Ectodermal cell (in vitro differentiated cells): ENCODE results near the gene GPR157.

Experiments used
- H3K27ac ChIP-seq: 2 replicates; pipeline ENCODE4 v1.7.0; 2013; ENCODE audit warnings: mild to moderate bottlenecking, low read depth, low read length; ENCODE audit not compliant: insufficient read depth, poor library complexity, severe bottlenecking
- H3K27me3 ChIP-seq: 2 replicates; pipeline ENCODE4 v1.7.0; 2013; ENCODE audit warnings: mild to moderate bottlenecking, low read length; ENCODE audit not compliant: insufficient read depth, control insufficient read depth, poor library complexity, severe bottlenecking
- H3K36me3 ChIP-seq: one replicate; pipeline ENCODE4 v1.7.0; 2013; ENCODE audit warnings: low read length; ENCODE audit not compliant: control insufficient read depth, insufficient read depth
- H3K4me1 ChIP-seq: one replicate; pipeline ENCODE4 v1.7.0; 2013; ENCODE audit warnings: low read length; ENCODE audit not compliant: control insufficient read depth, insufficient read depth
- H3K4me3 ChIP-seq: 2 replicates; pipeline ENCODE4 v1.7.0; 2013; ENCODE audit warnings: low read depth, low read length, control low read depth; ENCODE audit not compliant: insufficient read depth
- H3K9me3 ChIP-seq: 2 replicates; pipeline ENCODE4 v1.7.0; 2013; ENCODE audit warnings: mild to moderate bottlenecking, low read length, moderate library complexity; ENCODE audit not compliant: control insufficient read depth
- WGBS, 2 experiments: methylation state at CpG; one replicate each; pipeline ENCODE4 v1.1.7; 2013; ENCODE audit warnings: missing lambda C conversion rate in 2 of 2; 5-methylcytosine and 5-hydroxymethylcytosine counted together

GPR157 gene

DNA sequence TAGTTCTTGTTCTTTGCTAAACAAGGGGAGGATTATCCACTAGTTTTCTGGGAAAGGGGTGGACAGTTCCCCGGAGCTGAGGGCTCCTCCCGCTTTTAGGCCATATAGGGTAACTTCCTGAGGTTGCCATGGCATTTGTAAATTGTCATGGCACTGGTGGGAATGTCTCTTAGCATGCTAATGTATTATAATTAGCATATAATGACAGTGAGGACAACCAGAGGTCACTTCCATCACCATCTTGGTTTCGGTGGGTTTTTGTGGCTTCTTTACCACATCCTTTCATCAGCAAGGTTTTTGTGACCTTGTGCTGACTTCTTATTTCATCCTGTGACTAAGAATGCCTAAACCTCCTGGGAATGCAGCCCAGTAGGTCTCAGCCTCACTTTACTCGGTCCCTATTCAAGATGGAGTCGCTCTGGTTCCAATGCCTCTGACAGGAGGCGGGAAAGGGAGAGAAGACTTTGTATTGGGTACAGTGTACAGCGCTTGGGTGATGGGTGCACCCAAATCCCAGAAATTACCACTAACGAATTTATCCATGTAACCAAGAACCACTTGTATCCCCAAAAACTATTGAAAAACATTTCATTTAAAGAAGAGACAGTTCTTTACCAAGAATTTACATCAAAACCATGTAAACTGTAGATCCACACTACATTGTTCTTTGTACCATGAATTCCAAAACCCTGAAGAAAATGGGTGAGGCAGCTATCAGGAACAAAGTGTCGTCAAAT is 50.7 kb downstream of the GPR157 start:
- Histone ChIP-seq H3K36me3 (no peaks in the 10 kb centered on the region), H3K4me3 (no peak overlapping the region), H3K4me1 (no peaks in the 10 kb centered on the region), H3K27me3 (no peaks in the 10 kb centered on the region), H3K9me3 (no peaks in the 10 kb centered on the region), H3K27ac (no peak overlapping the region)
- 88 to 91% methylated on average over 9 of the region's 9 CpGs for WGBS, 2 experiments

DNA sequence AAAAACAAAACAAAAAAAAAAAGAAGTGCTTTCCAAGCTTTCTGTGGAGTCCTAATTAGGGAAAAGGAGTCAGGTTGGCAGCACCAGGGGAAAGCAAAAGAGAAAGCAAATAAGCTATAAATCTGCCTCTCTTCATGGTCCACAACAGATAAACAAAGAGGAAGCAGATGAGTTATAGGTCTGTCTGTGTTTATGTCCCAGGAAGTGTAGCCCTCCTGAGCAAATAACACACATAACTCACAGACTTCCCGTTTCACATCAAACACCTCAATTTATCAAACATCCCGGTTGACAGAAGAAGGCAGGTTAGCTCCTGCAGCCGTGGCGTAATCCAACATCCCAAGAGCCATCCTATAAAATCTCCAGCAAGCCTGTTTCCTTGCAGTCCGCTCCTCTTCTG is 53.9 kb downstream of the GPR157 start:
- Histone ChIP-seq H3K27ac (no peak overlapping the region), H3K9me3 (no peaks in the 10 kb centered on the region), H3K36me3 (no peaks in the 10 kb centered on the region), H3K27me3 (no peaks in the 10 kb centered on the region), H3K4me3 (no peak overlapping the region), H3K4me1 (no peaks in the 10 kb centered on the region)
- WGBS, 2 experiments, result 90 to 92% methylated on average over 5 of the region's 5 CpGs

DNA sequence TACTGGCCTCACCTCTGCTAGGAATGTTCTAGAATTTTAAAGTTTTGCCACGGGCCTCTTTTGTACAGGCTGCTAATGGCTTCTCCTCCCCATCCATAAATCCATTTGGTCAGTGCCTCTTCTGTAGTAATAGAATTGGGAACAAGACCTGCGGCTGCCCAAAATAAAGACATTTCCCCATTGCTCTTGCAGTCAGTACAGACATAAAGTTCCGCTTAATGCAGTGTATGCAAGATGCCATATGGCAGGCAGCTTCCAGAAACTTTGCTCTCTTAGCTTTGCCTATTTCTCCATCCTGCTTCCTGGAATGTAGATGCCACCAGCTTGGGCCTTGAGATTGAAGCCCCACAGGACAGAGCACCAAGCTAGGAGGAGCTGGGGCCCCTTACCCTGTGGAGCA is 55.8 kb downstream of the GPR157 start:
- Histone ChIP-seq H3K27ac (no peak overlapping the region), H3K27me3 (no peaks in the 10 kb centered on the region), H3K9me3 (no peaks in the 10 kb centered on the region), H3K36me3 (no peaks in the 10 kb centered on the region), H3K4me3 (no peak overlapping the region), H3K4me1 (peaks cover 11% of the 10 kb centered on the region)
- WGBS, 2 experiments, result 94 to 96% methylated on average over 3 of the region's 3 CpGs

DNA sequence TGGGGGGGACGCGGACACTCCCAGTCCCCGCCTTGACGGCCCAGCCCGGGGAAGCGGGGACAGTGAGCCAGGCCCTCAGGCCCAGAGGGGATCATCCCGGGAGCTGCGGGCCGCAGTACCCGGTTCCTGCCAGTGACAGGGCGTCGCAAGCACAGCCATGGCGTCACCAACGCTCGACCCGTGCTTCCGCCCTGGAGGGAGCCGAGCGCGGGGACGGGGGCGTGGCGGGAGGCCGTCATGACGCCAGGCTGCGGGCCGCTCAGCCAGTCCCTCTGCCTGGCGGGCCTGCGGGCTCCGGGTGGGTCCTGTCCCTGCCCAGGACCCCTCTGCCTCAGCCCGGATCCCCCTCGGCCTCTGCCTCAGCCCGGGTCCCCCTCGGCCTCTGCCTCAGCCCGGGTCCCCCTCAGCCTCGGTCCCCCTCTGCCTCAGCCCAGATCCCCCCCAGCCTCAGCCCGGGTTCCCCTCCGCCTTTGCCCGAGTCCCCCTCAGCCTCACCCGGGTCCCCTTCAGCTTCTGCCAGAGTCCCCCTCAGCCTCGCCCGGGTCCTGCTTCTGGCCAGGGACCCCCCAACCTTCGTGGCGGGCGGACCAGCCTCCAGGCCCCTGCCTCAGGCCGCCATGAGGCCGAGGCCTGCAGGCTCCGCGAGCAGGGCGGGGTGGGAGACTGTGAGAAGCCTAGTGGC is 57.2 kb downstream of the GPR157 start:
- peaks cover 11% of the 10 kb centered on the region for H3K4me1 ChIP-seq

DNA sequence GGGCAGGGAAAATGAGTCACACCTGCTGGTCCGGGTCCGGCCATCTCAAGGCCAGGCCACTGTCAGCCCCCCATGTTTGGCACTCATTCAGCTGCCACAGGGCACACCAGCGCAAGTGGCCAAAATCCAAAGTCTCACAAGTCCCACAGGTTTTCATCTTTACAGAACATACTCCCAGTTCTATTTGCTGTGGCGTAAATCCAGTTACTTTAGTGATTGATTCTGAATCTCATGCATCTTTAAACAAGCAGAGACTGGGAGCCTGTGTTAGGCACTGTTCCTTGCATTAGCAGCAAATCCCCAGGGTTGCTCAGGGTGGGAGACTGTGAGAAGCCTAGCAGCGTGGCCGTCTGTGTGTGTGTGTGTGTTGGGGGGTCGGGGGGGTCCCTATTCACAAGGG is 58.4 kb downstream of the GPR157 start:
- Histone ChIP-seq H3K36me3 (no peaks in the 10 kb centered on the region), H3K9me3 (no peaks in the 10 kb centered on the region), H3K27me3 (no peaks in the 10 kb centered on the region), H3K4me1 (peaks cover 11% of the 10 kb centered on the region), H3K4me3 (no peak overlapping the region), H3K27ac (peak overlapping the region; percentile 26)
- 85 to 87% methylated on average over 7 of the region's 7 CpGs for WGBS, 2 experiments

More for the DNA sequence above, 57.2 kb downstream of the GPR157 start:
- 93 to 95% methylated on average over 49 to 50 of the region's 50 CpGs for WGBS, 2 experiments
- H3K9me3 ChIP-seq, result no peaks in the 10 kb centered on the region
- no peaks in the 10 kb centered on the region for H3K27me3 ChIP-seq
- H3K4me3 ChIP-seq, result no peak overlapping the region
- H3K36me3 ChIP-seq, result no peaks in the 10 kb centered on the region
- H3K27ac ChIP-seq, result no peak overlapping the region

DNA sequence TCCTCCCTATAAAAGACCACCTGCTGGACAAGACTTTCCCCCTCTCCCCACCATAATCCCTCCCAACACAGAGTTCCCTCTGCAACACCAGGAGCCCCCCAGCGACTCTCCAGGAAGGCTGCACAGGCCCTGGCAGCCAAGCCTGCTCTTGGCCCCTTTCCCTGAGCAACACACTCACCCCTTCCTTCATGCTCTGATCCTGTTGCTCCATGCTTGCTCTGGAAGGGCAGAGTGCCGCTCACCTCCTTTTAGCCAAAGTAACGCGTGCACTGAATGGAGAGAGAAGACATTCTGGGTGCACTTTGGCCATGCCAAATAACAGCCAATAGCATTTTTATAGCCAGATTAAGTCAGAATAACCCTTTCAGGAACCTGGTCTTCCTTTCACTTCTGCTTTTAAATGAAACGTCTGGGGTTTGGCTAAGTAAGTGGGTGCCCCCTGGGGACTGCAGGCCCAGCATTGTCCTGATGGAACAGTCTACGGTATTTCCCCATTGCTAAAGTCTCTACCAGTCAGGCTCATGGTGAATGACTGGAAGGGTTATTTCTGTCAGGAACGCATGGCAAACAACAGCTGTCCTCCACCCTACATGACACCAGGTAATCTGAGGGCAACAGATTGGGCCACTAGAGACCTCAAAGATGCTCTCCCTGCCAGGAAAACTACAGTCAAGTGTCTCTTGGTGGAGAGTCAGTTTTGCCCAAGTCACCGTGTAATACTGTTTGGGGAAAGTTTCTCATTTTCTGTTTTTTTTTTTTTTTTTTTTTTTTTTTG is 59.4 kb downstream of the GPR157 start, which contains the start of gene SLC2A5:
Gene SLC2A5, minus strand, starts transcription at position 310 of the 775 bp plus-strand sequence. Its CDS starts 99 bp downstream, at position 211.
- Histone ChIP-seq H3K9me3 (no peaks in the 10 kb centered on the region), H3K4me3 (no peak within 1 kb of the TSS), H3K27ac (peak within 1 kb of the TSS; percentile 26), H3K27me3 (no peaks in the 10 kb centered on the region), H3K36me3 (no peaks in the 10 kb centered on the region), H3K4me1 (peaks cover 11% of the 10 kb centered on the region)
- 63 to 65% methylated on average over 8 of the region's 8 CpGs for WGBS, 2 experiments

DNA sequence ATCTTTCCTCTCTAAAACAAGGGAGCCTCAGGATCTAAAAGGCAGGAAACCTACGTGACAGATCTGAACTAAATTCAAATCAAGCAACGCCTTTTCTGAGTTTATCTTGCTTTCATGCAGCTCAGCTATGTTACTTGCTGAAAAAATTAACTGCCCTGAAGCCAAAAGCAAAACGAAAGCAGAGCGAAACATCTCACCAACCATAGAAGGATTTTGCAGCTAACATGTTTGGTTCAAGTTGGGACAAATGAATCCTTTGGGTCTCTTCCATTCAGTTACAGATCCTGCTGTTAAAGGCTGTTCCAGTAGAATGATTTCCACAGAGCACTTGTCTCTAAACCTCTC is 59.9 kb downstream of the GPR157 start:
- H3K27ac ChIP-seq, result peak overlapping the region; percentile 26
- no peaks in the 10 kb centered on the region for H3K36me3 ChIP-seq
- peaks cover 11% of the 10 kb centered on the region for H3K4me1 ChIP-seq
- WGBS, 2 experiments, result 61 to 71% methylated on average over 4 of the region's 4 CpGs
- no peaks in the 10 kb centered on the region for H3K9me3 ChIP-seq
- no peaks in the 10 kb centered on the region for H3K27me3 ChIP-seq
- no peak overlapping the region for H3K4me3 ChIP-seq

DNA sequence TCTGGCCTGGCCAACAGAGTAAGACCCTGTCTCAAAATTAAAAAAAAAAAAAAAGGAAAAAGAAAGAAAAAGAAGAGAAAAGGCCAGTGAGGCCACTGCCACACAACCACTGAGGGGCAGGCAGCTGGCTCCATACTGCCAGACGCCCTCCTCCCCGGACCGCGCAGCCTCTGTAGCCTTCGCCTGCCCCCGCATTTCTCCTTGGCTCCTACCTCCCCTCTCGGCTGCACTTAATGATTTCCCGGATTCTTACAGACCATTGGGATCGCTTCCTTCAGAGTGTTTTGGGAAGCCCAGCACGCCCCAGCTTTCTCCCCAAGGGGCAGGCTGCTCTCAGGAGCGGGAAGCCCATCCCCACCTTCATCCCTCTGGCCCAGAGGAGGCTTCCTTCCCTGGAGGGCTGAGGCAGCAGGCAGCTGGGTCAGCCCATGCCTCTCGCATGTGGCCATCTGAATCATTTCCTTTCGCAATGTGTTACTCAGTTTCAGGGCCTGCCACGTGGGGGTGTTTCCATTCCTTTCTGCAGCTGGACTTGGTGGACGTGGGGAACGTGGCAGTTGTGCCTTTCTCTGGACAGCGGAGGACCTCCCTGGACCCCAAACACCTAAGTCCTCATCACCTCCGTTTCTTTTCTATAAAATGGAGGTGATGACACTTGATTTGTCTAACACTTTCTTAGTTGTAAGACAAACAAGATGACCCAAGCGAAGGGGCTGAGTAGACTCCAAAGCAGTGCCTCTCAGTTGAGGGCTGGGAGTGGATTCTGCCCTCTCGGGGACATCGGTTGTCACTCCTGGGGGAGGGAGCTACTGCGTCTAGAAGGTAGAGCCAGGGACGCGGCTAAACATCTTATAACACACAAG is 61.7 kb downstream of the GPR157 start:
- no peak overlapping the region for H3K4me3 ChIP-seq
- H3K9me3 ChIP-seq, result no peaks in the 10 kb centered on the region
- peaks cover 11% of the 10 kb centered on the region for H3K4me1 ChIP-seq
- H3K27me3 ChIP-seq, result no peaks in the 10 kb centered on the region
- no peak overlapping the region for H3K27ac ChIP-seq
- 88 to 90% methylated on average over 23 to 24 of the region's 24 CpGs for WGBS, 2 experiments
- no peaks in the 10 kb centered on the region for H3K36me3 ChIP-seq

DNA sequence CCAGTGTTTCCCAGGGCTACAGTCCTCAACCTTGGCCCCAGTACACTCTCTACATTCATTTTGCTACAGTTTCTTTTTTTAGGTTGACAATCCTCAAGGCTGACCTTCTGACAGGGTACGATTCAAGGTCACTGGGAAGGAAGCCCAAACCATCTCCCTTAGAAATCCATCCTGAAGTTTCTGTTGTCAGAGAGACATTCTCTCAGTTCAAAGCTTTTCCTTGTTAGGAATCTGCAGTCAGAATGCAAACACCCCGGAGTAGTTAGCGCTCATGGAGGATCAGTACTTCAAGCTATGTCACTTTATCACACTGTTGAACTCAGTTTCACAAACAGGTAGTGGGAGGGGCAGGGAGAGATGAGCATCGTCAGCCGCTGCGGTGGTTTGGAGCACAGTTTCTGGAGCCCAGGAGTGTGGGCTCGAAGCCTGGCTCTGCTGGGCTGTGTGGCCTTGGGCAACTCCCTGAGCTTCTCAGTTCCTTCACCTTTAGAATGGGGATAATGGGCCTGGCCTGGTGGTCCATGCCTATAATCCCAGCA is 63.6 kb downstream of the GPR157 start:
- H3K36me3 ChIP-seq, result no peaks in the 10 kb centered on the region
- H3K4me3 ChIP-seq, result no peak overlapping the region
- H3K9me3 ChIP-seq, result no peaks in the 10 kb centered on the region
- no peak overlapping the region for H3K27ac ChIP-seq
- H3K4me1 ChIP-seq, result peaks cover 11% of the 10 kb centered on the region
- H3K27me3 ChIP-seq, result no peaks in the 10 kb centered on the region
- 93 to 94% methylated on average over 7 of the region's 7 CpGs for WGBS, 2 experiments
